Tibial nerve (tissue), 4 donors: ENCODE data around the gene MLYCD. TPM values are rescaled to one million over a fixed set of nuclear protein-coding genes. Genes with fewer than 3 reads are reported as not detected.

Source experiments
- DNase-seq, 2 donors: peaks; one replicate each; pipeline ENCODE4 v3.0.0-alpha.2; 2019; ENCODE audit warnings: low spot score in 2 of 2
- H3K27ac ChIP-seq, 4 donors: fragments of 200-600 bp; sonication (generic) in 3 of 4; one replicate each; pipeline ENCODE4 v1.5.1; 2017 to 2019; ENCODE audit warnings: mild to moderate bottlenecking in 1 of 4
- H3K27me3 ChIP-seq, 2 donors: fragments of 200-600 bp; sonication (generic) in 1 of 2; one replicate each; pipeline versions ENCODE4 v1.5.1 to v1.6.0; 2017 to 2019
- H3K36me3 ChIP-seq, 3 donors: fragments of 200-600 bp; sonication (generic); one replicate each; pipeline ENCODE4 v1.5.1; 2018 to 2019
- H3K4me1 ChIP-seq, 4 donors: fragments of 200-600 bp; sonication (generic) in 3 of 4; one replicate each; pipeline ENCODE4 v1.5.1; 2017 to 2019
- H3K4me3 ChIP-seq, 4 donors: fragments of 200-600 bp; sonication (generic) in 3 of 4; one replicate each; pipeline ENCODE4 v1.5.1; 2017 to 2019; ENCODE audit warnings: mild to moderate bottlenecking in 1 of 4, moderate library complexity in 1 of 4
- H3K9me3 ChIP-seq, 4 donors: fragments of 200-600 bp; sonication (generic) in 3 of 4; one replicate each; pipeline ENCODE4 v1.5.1; 2017 to 2019
- CTCF ChIP-seq, 5 experiments: fragments of 200-600 bp in 3 of 5; fragments of 450-650 bp in 2 of 5; sonication (generic) in 3 of 5; IDR thresholded peaks; one replicate each; pipeline ENCODE4 v1.5.1; 2016 to 2019; ENCODE audit warnings: antibody characterized with exemption in 5 of 5, mild to moderate bottlenecking in 3 of 5, moderate library complexity in 2 of 5
- EP300 ChIP-seq, 2 donors: sonication (generic); formaldehyde crosslinking; IDR thresholded peaks; one replicate each; pipeline ENCODE4 v1.6.1; 2017; ENCODE audit warnings: antibody characterized with exemption in 2 of 2, mild to moderate bottlenecking in 1 of 2
- POLR2A ChIP-seq, 2 donors: fragments of 450-650 bp; IDR thresholded peaks; one replicate each; pipeline ENCODE4 v1.6.1; 2017; ENCODE audit warnings: antibody characterized with exemption in 2 of 2, mild to moderate bottlenecking in 2 of 2, moderate library complexity in 2 of 2
- WGBS, 2 donors: methylation state at CpG; one replicate each; pipeline ENCODE4 v1.1.5; 2018; 5-methylcytosine and 5-hydroxymethylcytosine counted together
- total RNA-seq, 4 donors: library from RNA; depleted of rRNA; stranded (reverse); fragments of >200 nt; gene quantifications; one replicate each; pipeline ENCODE4 v1.1.0, GENCODE V29; 2016

Gene MLYCD
- total RNA-seq, 4 donors from 2014 or later: 19.0 to 26.7 (median 23.0) TPM

GRCh38 chr16:83943516-83944050 is 44.7 kb downstream of the MLYCD start:
- no peaks in the 10 kb centered on the region for H3K4me1 ChIP-seq
- no peak for TF ChIP-seq CTCF (IDR thresholded peaks at IDR 0.05)
- H3K4me3 ChIP-seq: no peak overlapping the region
- 73 to 91% methylated on average over 10 of the region's 10 CpGs for WGBS, 2 donors
- H3K9me3 ChIP-seq: no peaks in the 10 kb centered on the region
- no peaks in the 10 kb centered on the region for H3K36me3 ChIP-seq
- DNase-seq: no peak
- no peaks in the 10 kb centered on the region for H3K27me3 ChIP-seq
- H3K27ac ChIP-seq: no peak overlapping the region

DNA sequence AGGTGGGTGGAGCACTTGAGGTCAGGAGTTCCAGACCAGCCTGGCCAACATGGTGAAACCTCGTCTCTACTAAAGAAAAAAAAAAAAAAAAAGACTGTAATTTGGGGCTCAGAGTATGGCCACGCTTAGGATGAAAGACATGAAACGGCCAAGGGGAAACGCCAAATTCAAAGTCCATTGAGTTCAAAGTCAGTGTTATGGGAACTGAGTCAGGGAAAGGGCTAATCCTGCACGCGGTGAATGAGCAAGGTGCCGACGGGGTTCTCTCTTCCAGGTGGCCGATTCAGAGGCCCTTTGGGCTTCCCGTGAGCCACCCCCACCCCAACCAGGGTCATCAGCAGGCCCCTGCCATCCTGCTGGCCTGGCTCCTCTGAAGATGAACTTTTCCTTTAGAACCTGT is 46.7 kb downstream of the MLYCD start:
- H3K9me3 ChIP-seq: no peaks in the 10 kb centered on the region
- H3K36me3 ChIP-seq: peaks cover 0 to 6% (median 0%) of the 10 kb centered on the region in 3 donors
- H3K4me1 ChIP-seq: no peaks in the 10 kb centered on the region
- no peaks in the 10 kb centered on the region for H3K27me3 ChIP-seq
- H3K27ac ChIP-seq: no peak overlapping the region
- TF ChIP-seq EP300 (IDR thresholded peaks at IDR 0.05) (no peak), POLR2A (IDR thresholded peaks at IDR 0.05) (no peak)
- 88 to 90% methylated on average over 10 of the region's 10 CpGs for WGBS, 2 donors
- no peak overlapping the region for H3K4me3 ChIP-seq
- no peak for DNase-seq

DNA sequence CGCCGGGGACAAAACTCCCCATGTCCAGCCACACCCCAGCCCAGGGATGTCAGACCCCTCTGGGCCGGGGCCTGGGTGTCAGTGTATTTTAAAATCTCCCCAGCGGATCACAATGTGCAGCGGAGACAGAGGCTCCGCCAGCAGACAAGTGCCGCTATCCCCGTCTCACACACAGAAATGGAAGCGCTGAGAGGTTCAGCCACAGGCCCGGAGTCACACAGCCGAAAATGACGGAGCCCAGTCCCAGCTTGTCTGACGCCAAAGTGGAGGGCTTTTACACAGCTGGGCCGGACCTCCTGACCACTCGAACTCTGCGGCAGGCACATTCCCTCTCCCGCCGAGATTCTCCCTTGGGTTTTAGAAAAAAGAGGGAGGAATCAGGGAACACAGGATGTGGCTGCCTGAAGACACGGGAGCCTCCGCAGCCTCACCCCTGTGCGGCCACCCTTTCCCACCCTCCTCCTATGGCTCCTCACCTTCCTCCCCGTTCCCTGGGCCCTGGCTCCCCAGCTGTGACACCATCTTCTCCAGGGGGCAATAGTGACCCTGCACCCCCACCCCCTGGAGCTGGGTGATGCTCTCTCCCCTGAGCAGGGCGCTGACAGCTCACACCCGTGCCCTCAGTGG is 47.4 kb downstream of the MLYCD start:
- no peak for TF ChIP-seq CTCF (IDR thresholded peaks at IDR 0.05)
- H3K36me3 ChIP-seq: peaks cover 0 to 6% (median 0%) of the 10 kb centered on the region in 3 donors
- no peak for DNase-seq
- no peak overlapping the region for H3K4me3 ChIP-seq
- no peaks in the 10 kb centered on the region for H3K4me1 ChIP-seq
- 80 to 84% methylated on average over 20 to 23 of the region's 24 CpGs for WGBS, 2 donors
- H3K27me3 ChIP-seq: no peaks in the 10 kb centered on the region
- H3K27ac ChIP-seq: no peak overlapping the region
- no peaks in the 10 kb centered on the region for H3K9me3 ChIP-seq

DNA sequence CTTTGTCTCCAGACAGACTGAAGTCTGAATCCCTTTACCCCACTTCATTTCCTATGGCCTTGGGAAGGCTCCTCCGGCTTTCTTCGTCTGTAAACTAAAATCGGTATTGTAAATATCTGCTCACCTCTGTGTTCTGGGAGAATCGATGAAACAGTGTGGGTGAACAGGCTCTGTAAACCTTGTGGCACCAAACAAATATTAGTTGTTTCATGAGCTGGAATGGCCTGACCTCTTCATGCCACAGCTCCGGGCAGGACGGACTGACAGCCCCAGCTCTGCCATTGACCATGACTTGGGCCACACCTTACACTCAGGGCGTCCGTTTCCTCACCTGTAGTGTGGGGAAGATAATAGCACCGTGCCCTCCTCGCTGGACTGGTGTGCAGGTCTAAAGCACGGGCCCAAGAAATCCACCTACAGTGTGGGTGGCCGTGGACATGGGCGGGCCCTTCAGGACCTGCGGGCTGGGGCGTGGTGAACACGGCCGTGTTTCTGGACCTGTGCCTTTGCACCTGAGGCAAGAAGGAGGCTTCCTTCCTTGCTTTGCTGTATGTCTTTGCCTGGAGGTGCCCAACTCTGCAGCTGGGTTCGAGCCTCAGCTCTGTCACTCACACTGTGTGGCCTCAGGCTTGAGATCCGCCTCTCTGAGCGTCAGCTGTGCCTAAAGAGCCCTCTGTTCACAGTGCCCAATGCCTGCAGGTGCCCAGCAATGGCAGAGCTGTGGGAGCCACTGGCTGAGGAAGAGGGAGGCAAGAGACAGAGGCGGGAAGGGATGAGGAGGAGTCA is 48.1 kb downstream of the MLYCD start:
- Histone ChIP-seq H3K4me3 (no peak overlapping the region), H3K27me3 (no peaks in the 10 kb centered on the region), H3K4me1 (no peaks in the 10 kb centered on the region), H3K27ac (no peak overlapping the region), H3K9me3 (no peaks in the 10 kb centered on the region), H3K36me3 (peaks cover 0 to 6% (median 0%) of the 10 kb centered on the region in 3 donors)
- WGBS, 2 donors: 73 to 85% methylated on average over 18 to 19 of the region's 21 CpGs
- DNase-seq: no peak
- TF ChIP-seq POLR2A (IDR thresholded peaks at IDR 0.05) (no peak), CTCF (IDR thresholded peaks at IDR 0.05) (no peak), EP300 (IDR thresholded peaks at IDR 0.05) (no peak)

DNA sequence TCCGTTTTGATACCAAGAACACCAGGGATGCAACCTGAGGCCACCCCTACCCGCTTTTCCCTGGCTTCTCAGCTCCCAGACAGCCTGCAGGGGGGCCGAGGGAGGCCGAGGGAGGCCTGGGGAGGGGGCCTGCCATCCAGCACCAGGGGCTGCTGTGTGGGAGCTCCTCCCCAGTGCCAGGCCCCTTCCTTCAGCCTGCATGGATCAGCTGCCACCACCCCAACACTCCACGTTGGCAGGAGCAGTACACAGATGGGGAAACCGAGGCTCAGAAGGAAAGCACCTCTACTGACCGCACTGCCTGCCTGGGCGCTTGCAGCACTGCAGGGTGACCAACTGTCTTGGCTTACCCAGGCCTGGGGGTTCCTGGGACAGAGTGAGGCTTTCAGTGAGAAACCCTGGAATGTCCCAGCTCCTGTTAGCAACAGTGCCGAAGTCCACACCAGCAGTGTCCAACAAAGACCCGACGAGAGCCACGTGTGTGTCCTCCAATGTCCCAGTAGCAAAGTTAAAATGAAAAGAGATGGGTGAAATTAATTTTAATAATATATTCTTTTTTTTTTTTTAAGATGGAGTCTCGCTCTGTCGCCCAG is 48.8 kb downstream of the MLYCD start:
- no peak for TF ChIP-seq EP300 (IDR thresholded peaks at IDR 0.05)
- Histone ChIP-seq H3K27ac (no peak overlapping the region), H3K4me1 (peaks cover 0 to 7% (median 2%) of the 10 kb centered on the region in 4 donors), H3K27me3 (no peaks in the 10 kb centered on the region), H3K36me3 (peaks cover 0 to 6% (median 0%) of the 10 kb centered on the region in 3 donors), H3K4me3 (no peak overlapping the region), H3K9me3 (no peaks in the 10 kb centered on the region)
- no peak for DNase-seq
- WGBS, 2 donors: 90 to 92% methylated on average over 13 of the region's 14 CpGs
